Thymus (tissue), 14 donors: ENCODE measurements around the gene TELO2. TPM values are rescaled to one million over a fixed set of nuclear protein-coding genes. Genes with fewer than 3 reads are reported as not detected.

Experiments used
- DNase-seq, 9 donors: peaks; one replicate each; pipeline ENCODE4 v3.0.0-alpha.2; 2013; ENCODE audit warnings: low spot score in 9 of 9, low read depth in 6 of 9, missing footprints in 1 of 9
- H3K27ac ChIP-seq, 2 donors: one replicate each; pipeline ENCODE4 v1.5.1; 2013; ENCODE audit warnings: control low read depth in 1 of 2, low read depth in 1 of 2, low read length in 1 of 2, mild to moderate bottlenecking in 1 of 2, moderate library complexity in 1 of 2
- H3K27me3 ChIP-seq, 2 donors: one replicate each; pipeline ENCODE4 v1.5.1; 2013; ENCODE audit warnings: low read length in 1 of 2; ENCODE audit not compliant: control insufficient read depth in 2 of 2, insufficient read depth in 1 of 2
- H3K36me3 ChIP-seq, 2 donors: one replicate each; pipeline ENCODE4 v1.5.1; 2013; ENCODE audit warnings: low read length in 1 of 2, mild to moderate bottlenecking in 1 of 2, moderate library complexity in 1 of 2; ENCODE audit not compliant: control insufficient read depth in 2 of 2, insufficient read depth in 2 of 2
- H3K4me1 ChIP-seq, 2 donors: one replicate each; pipeline ENCODE4 v1.5.1; 2013; ENCODE audit warnings: low read length in 2 of 2; ENCODE audit not compliant: control insufficient read depth in 2 of 2, insufficient read depth in 2 of 2
- H3K4me3 ChIP-seq, 2 donors: one replicate each; pipeline ENCODE4 v1.5.1; 2013; ENCODE audit warnings: low read length in 2 of 2, control low read depth in 1 of 2, mild to moderate bottlenecking in 1 of 2
- H3K9me3 ChIP-seq, 2 donors: one replicate each; pipeline ENCODE4 v1.5.1; 2013; ENCODE audit warnings: low read length in 1 of 2, mild to moderate bottlenecking in 1 of 2; ENCODE audit not compliant: control insufficient read depth in 2 of 2, insufficient read depth in 1 of 2
- WGBS: extraction: QIAGEN DNeasy Blood & Tissue Kit; methylation state at CpG from one replicate; pipeline ENCODE4 v1.1.7; 2013; 5-methylcytosine and 5-hydroxymethylcytosine counted together
- long read RNA-seq, 10 donors: transcript quantifications; one replicate each; lab custom pipeline, GENCODE V29; 2026
- polyA plus RNA-seq: library from polyadenylated mRNA; stranded (reverse); fragments of 200-250 nt; gene quantifications from one replicate; pipeline ENCODE4 v1.2.3, GENCODE V29; 2013
- total RNA-seq: library from RNA; stranded (reverse); fragments of 120-200 nt; gene quantifications from one replicate; pipeline ENCODE4 v1.2.4, GENCODE V29; 2013
- donor health status: healthy.

Gene TELO2
- total RNA-seq (14.0 TPM), polyA plus RNA-seq (97.4 TPM)
- long read RNA-seq, donor 1, result 0 reads
- long read RNA-seq, donor 2, result 0 reads
- long read RNA-seq, donor 3, partial matches to known transcripts, result 0 of 4 reads
- long read RNA-seq, donor 3, other reads (novel, unspliced or antisense), result 0 of 4 reads
- long read RNA-seq, donor 4, partial matches to known transcripts, result 11 of 13 reads
- long read RNA-seq, donor 4, other reads (novel, unspliced or antisense), result 0 of 13 reads
- long read RNA-seq, donor 5, transcript TELO2-207 (4 exons, 1,327 nt), result major isoform, 5 of 22 reads
- long read RNA-seq, donor 5, partial matches to known transcripts, result 15 of 22 reads
- long read RNA-seq, donor 5, other reads (novel, unspliced or antisense), result 0 of 22 reads
- long read RNA-seq, donor 6, partial matches to known transcripts, result 7 of 8 reads
- long read RNA-seq, donor 6, other reads (novel, unspliced or antisense), result 0 of 8 reads
- long read RNA-seq, donor 7, partial matches to known transcripts, result 0 of 1 reads
- long read RNA-seq, donor 7, other reads (novel, unspliced or antisense), result 0 of 1 reads
- long read RNA-seq, donor 8, result 0 reads
- long read RNA-seq, donor 9, result 0 reads
- long read RNA-seq, donor 10, partial matches to known transcripts, result 13 of 14 reads
- long read RNA-seq, donor 10, other reads (novel, unspliced or antisense), result 0 of 14 reads

- peak; percentile 63 to 90 (median 77) for DNase-seq
- Histone ChIP-seq H3K4me1 (peaks cover 16 to 30% of the 10 kb centered on the region in 2 donors), H3K36me3 (peaks cover 22 to 31% of the 10 kb centered on the region in 2 donors), H3K9me3 (no peaks in the 10 kb centered on the region), H3K4me3 (peak within 1 kb of the TSS; percentile 82 to 93), H3K27ac (peak within 1 kb of the TSS; percentile 92 to 93), H3K27me3 (no peaks in the 10 kb centered on the region)
- 2% methylated on average over 89 of the region's 89 CpGs for WGBS
Measured at GRCh38 chr16:1492923-1493745, at the start of gene TELO2. Gene TELO2, plus strand, starts transcription at chr16:1493360. Its CDS starts 922 bp downstream, at chr16:1494282.

GRCh38 chr16:1443403-1443973 lies 49.7 kb upstream of the TELO2 start:
- Histone ChIP-seq H3K36me3 (peaks cover 20 to 34% of the 10 kb centered on the region in 2 donors), H3K27ac (no peak overlapping the region), H3K4me1 (no peaks in the 10 kb centered on the region), H3K27me3 (no peaks in the 10 kb centered on the region), H3K9me3 (no peaks in the 10 kb centered on the region), H3K4me3 (no peak overlapping the region)
- DNase-seq, result no peak
- 93% methylated on average over 38 of the region's 38 CpGs for WGBS

- Histone ChIP-seq H3K27me3 (no peaks in the 10 kb centered on the region), H3K4me3 (no peak within 1 kb of the TSS), H3K27ac (no peak within 1 kb of the TSS), H3K4me1 (no peaks in the 10 kb centered on the region), H3K36me3 (peaks cover 22 to 41% of the 10 kb centered on the region in 2 donors), H3K9me3 (no peaks in the 10 kb centered on the region)
- DNase-seq, result no peak
- WGBS, result 93% methylated on average over 27 of the region's 27 CpGs
Measured at GRCh38 chr16:1443980-1444729, 49.0 kb upstream of the TELO2 start, which contains the start of gene CCDC154. Gene CCDC154, minus strand, starts transcription at chr16:1444556. Its CDS starts 234 bp downstream, at chr16:1444322.

- 94% methylated on average over 48 of the region's 48 CpGs for WGBS
- H3K27me3 ChIP-seq, result no peaks in the 10 kb centered on the region
- no peak for DNase-seq
- no peaks in the 10 kb centered on the region for H3K4me1 ChIP-seq
- H3K4me3 ChIP-seq, result no peak overlapping the region
- no peaks in the 10 kb centered on the region for H3K9me3 ChIP-seq
- peaks cover 29 to 48% of the 10 kb centered on the region in 2 donors for H3K36me3 ChIP-seq
- H3K27ac ChIP-seq, result no peak overlapping the region
Measured at GRCh38 chr16:1444730-1445517, 48.2 kb upstream of the TELO2 start.

- Histone ChIP-seq H3K4me3 (no peak overlapping the region), H3K36me3 (peaks cover 34 to 54% of the 10 kb centered on the region in 2 donors), H3K27ac (no peak overlapping the region), H3K4me1 (no peaks in the 10 kb centered on the region), H3K9me3 (no peaks in the 10 kb centered on the region), H3K27me3 (no peaks in the 10 kb centered on the region)
- DNase-seq, result no peak
- WGBS, result 93% methylated on average over 25 of the region's 25 CpGs
Measured at GRCh38 chr16:1445518-1446203, 47.5 kb upstream of the TELO2 start.

GRCh38 chr16:1446296-1447080 lies 46.7 kb upstream of the TELO2 start:
- 97% methylated on average over 41 of the region's 41 CpGs for WGBS

GRCh38 chr16:1447965-1448364 lies 45.2 kb upstream of the TELO2 start:
- Histone ChIP-seq H3K27me3 (no peaks in the 10 kb centered on the region), H3K27ac (no peak overlapping the region), H3K4me3 (no peak overlapping the region), H3K4me1 (no peaks in the 10 kb centered on the region), H3K9me3 (no peaks in the 10 kb centered on the region), H3K36me3 (peaks cover 41 to 74% of the 10 kb centered on the region in 2 donors)
- WGBS, result 98% methylated on average over 11 of the region's 11 CpGs
- DNase-seq, result no peak

More at GRCh38 chr16:1446296-1447080, 46.7 kb upstream of the TELO2 start:
- no peaks in the 10 kb centered on the region for H3K9me3 ChIP-seq
- no peaks in the 10 kb centered on the region for H3K27me3 ChIP-seq
- no peaks in the 10 kb centered on the region for H3K4me1 ChIP-seq
- H3K27ac ChIP-seq, result no peak overlapping the region
- H3K4me3 ChIP-seq, result no peak overlapping the region
- H3K36me3 ChIP-seq, result peaks cover 38 to 59% of the 10 kb centered on the region in 2 donors
- no peak for DNase-seq
